Natural killer cell treated with Interleukin-12 subunit alpha and Interleukin-12 subunit beta and Interleukin-15 and Interleukin-18, amount 100 ng/mL, for 72 hours (primary cell): Measurements from ENCODE around the gene KCND1. TPM values are rescaled to one million over a fixed set of nuclear protein-coding genes. Genes with fewer than 3 reads are reported as not detected.

Experiments used
- ATAC-seq, 2 donors: fragments of 150-1000 bp; cut with Tn5 transposase in 1 of 2; sonication (Bioruptor Pico), chemical (Tn5 transposase) in 1 of 2; 2 replicates each; pipeline ENCODE4 v1.10.0; 2021
- DNase-seq: peaks from one replicate; pipeline ENCODE4 v3.0.0; 2022; ENCODE audit warnings: low spot score
- H3K27ac Mint-ChIP-seq, 2 donors: 1 replicate in 1 of 2; 2 replicates in 1 of 2; pipeline ENCODE4 v1.8.0; 2022; ENCODE audit warnings: mixed read lengths in 2 of 2, mild to moderate bottlenecking in 1 of 2, moderate library complexity in 1 of 2
- H3K27me3 Mint-ChIP-seq, 2 donors: 1 replicate in 1 of 2; 2 replicates in 1 of 2; pipeline ENCODE4 v1.8.0; 2022; ENCODE audit warnings: mixed read lengths in 2 of 2
- H3K36me3 Mint-ChIP-seq: one replicate; pipeline ENCODE4 v1.8.0; 2022; ENCODE audit warnings: mixed read lengths
- H3K4me1 Mint-ChIP-seq, 2 donors: 1 replicate in 1 of 2; 2 replicates in 1 of 2; pipeline ENCODE4 v1.8.0; 2022; ENCODE audit warnings: low read depth in 2 of 2, mixed read lengths in 2 of 2, mild to moderate bottlenecking in 1 of 2
- H3K4me3 Mint-ChIP-seq: one replicate; pipeline ENCODE4 v1.8.0; 2022; ENCODE audit warnings: mixed read lengths
- H3K9me3 Mint-ChIP-seq: 2 replicates; pipeline ENCODE4 v1.8.0; 2022; ENCODE audit warnings: mixed read lengths
- total RNA-seq, 2 donors: library from RNA; stranded (reverse); gene quantifications; one replicate each; pipeline ENCODE4 v1.2.3, GENCODE V29; 2022

The KCND1 gene
- total RNA-seq, 2 donors from 2014 or later: 3.3 to 6.2 TPM

DNA sequence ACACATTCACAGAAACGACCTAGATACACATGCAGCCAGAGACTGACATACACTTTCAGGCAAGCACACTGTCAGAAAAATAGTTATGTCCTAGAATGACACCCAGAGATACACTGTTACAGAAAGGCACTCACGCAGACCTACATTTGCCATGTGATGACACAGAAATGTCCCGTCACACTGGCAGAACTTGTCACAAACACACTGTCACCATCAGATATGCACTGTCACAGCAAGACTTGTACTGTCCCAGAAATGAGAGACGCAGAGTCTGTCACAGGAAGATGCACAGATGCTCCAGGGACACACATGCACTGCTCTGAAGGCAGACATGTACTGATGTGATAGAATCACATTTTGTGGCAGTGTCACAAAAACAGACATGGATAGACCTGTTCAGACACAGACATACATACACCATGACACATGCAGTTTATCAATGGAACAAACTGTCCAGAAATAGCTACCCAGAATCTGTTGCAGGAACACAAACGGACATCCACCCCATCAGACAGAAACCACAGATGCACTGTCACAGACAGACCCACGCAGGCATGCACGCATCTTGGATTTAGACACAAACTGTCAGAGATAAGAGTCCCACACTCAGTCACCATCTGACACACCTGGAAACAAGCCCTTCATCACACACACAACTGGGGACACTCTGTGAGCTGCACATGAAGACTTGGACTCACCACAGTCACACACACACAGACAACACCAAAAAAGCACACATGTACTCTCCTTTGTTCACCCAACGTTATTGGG, 51.5 kb downstream of the KCND1 start:
- peaks cover 29 to 55% of the 10 kb centered on the region in 2 donors for H3K4me1 Mint-ChIP-seq
- H3K36me3 Mint-ChIP-seq: peaks cover 20% of the 10 kb centered on the region
- peak overlapping the region; percentile 86 to 93 for H3K27ac Mint-ChIP-seq
- H3K4me3 Mint-ChIP-seq: peak overlapping the region; percentile 100
- no peaks in the 10 kb centered on the region for H3K27me3 Mint-ChIP-seq
- DNase-seq (no peak), ATAC-seq (peak in 1 of 2 donors; percentile 42)
- no peaks in the 10 kb centered on the region for H3K9me3 Mint-ChIP-seq

DNA sequence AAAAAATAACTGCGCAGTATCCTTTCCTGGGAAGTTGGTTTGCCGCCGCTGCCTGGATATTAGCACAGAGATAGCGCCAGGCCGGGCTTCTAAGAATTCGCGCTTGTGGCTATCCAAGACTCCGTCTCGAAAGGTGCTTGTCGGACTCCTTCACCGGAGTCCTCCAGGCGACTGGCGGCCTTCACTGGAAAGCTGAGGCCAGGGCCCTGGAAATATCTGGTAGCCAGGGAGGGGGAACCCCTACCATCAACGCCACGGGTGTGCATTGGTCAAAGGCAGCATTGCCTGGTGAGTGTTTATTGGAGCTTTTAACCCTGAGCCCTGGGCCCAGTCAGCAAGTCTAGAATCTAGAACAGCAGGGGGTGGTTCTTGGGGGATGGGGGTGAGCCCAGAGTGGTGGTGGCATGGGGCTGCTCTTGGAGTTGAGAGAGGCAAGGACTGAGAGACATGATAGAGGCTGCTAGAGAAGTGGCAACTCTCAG, 52.2 kb downstream of the KCND1 start:
- ATAC-seq: peak; percentile 28 to 29
- Mint-ChIP-seq H3K36me3 (peaks cover 25% of the 10 kb centered on the region), H3K27me3 (no peaks in the 10 kb centered on the region), H3K9me3 (no peaks in the 10 kb centered on the region), H3K4me3 (peak overlapping the region; percentile 100), H3K27ac (peak overlapping the region; percentile 86 to 93), H3K4me1 (peaks cover 33 to 59% of the 10 kb centered on the region in 2 donors)
- DNase-seq: no peak

DNA sequence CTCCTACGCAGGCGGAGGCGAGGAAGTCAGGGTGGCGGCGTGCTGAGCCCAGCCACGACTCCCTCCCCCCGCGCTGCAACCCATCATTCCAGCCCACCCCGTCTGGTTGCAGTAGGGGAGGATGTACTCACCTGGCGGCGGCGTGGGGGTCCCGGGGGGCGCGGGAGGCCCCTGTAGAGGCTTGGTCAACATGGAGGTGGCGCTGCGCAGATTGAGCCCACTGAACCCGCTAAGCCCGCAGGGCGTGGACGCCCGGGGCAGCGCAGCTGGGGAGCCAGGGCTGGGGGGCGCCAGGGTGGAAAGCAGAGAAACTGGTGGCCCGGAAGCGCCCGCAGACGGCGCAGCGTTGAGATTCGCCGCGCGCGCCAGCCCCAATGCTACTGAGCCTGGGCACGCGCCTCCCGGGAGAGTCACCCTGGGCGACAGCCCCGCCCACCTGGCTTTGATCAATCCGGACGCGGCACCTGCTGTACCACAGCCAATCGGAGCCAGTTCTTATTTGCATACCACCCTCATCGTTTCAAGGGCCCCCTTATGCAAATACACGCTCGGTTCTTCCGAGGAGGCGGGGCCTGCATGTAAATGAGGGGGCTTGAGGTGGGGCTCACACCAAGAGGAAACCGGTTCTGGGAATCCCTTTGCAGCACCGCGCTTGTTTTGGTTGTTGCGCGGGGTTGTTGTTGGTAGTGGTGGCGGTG, 52.9 kb downstream of the KCND1 start, which contains the start of gene PIM2:
Gene PIM2, minus strand, starts transcription at position 382 of the 698 bp plus-strand sequence. Its CDS starts 190 bp downstream, at position 192.
- Mint-ChIP-seq H3K27ac (peak within 1 kb of the TSS; percentile 86 to 93), H3K27me3 (no peaks in the 10 kb centered on the region), H3K9me3 (no peaks in the 10 kb centered on the region), H3K4me1 (peaks cover 30 to 59% of the 10 kb centered on the region in 2 donors), H3K4me3 (peak within 1 kb of the TSS; percentile 100), H3K36me3 (peaks cover 22% of the 10 kb centered on the region)
- DNase-seq (peak; percentile 95), ATAC-seq (peak; percentile 89 to 91)

DNA sequence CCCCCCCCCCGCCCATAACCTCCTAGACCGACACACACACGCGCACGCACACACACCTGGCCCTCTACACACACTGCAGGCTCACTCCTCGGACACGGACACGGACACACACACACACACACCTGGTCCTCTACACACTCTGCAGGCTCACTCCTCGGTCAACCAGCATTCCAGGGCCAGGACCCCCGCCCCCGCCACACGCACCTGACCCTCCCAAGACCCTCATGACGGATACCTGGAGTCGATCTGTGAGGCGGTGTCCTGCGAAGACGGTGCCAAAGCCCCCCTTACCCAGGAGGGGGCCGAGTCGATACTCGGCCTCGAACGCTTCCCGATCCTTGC, 53.4 kb downstream of the KCND1 start:
- Mint-ChIP-seq H3K36me3 (peaks cover 22% of the 10 kb centered on the region), H3K9me3 (no peaks in the 10 kb centered on the region), H3K4me3 (peak overlapping the region; percentile 100), H3K4me1 (peaks cover 30 to 62% of the 10 kb centered on the region in 2 donors), H3K27me3 (no peaks in the 10 kb centered on the region), H3K27ac (peak overlapping the region; percentile 86 to 93)
- ATAC-seq: no peak
- no peak for DNase-seq

DNA sequence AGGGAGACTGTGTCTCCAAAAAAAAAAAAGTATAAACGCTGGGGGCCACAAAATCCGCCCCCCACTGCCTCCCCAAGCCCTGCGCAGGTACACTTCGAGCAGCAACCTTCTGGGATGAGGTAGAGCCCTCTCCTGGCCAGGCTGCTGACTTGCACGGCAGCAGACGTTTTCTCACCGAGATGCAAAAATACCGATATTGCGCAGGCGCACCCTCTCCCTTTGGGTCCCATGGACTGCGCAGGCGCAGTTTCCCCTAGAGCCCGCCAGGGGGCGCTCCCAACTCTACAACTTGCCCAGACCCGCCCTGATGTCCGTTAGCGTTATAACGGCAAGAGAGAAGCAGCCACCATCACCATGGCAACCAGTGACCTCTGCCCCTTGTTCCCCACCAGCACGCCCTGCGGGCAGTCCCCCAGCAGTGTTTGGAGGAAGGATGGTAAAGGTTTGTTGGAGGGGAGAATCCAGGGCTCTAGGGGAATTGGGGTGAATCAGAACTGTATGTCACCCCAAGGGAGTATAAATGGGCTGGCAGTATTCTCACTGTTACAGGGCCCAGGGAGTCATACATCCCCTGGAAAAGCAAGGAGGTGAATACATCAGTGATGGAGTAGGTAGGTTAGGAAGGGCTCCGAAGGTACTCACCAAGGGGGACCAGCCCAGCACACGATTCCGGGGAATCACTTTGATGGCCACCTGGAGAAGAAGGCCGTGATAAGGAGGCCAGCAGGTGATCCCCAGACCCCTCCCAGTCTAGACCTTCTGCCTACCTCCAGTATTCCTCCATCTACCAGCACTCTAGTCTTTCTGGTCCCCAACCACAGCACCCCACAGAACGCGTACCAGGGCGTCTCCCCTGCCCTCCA, 54.3 kb downstream of the KCND1 start:
- ATAC-seq: peak; percentile 61 to 70
- no peaks in the 10 kb centered on the region for H3K9me3 Mint-ChIP-seq
- peak overlapping the region; percentile 86 to 93 for H3K27ac Mint-ChIP-seq
- peaks cover 25% of the 10 kb centered on the region for H3K36me3 Mint-ChIP-seq
- DNase-seq: peak; percentile 92
- H3K4me3 Mint-ChIP-seq: peak overlapping the region; percentile 100
- peaks cover 33 to 62% of the 10 kb centered on the region in 2 donors for H3K4me1 Mint-ChIP-seq
- no peaks in the 10 kb centered on the region for H3K27me3 Mint-ChIP-seq

DNA sequence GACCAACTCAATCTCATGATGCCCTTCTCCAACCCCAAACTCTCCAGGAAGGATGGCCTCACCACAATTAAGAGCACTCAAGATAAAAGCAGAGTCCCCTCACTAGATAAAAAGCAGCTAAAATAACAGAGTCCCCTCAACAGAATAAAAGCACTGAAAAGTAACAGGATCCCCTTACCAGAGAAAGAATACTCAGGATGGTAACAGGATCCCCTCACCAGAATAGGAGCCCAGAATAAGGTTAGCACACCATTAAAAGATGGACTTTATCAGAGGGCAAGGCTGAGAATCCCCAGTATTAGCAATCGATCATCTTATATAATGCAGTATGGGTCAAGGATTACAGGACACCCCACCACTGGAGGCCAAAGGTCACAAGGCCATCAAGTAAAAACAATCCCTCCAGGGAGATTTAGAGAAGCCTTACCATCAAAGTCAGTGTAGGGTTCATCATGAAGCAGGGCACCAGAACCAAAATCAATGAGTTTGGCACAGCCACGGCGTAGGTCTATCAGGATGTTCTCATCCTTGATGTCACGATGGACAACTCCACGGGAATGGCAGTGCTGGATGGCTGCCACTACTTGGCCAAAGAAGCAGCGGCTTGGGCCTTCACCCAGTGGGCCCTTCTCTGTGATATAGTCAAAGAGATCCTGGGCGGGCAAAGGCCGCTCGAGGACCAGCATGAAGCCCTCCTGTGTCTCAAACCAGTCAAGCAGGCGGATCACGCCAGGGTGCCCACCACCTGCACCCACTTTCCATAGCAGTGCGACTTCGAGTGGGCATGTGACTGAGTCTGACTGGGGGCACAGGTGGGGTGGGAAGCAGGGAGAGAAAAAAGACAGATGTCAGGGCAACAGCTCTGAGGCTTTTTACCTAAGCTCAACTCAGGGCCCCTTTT, 56.8 kb downstream of the KCND1 start:
- Mint-ChIP-seq H3K27ac (peak overlapping the region; percentile 56 to 87), H3K9me3 (no peaks in the 10 kb centered on the region), H3K27me3 (peaks cover 0 to 7% of the 10 kb centered on the region in 2 donors), H3K4me3 (peak overlapping the region; percentile 100), H3K4me1 (peaks cover 44 to 66% of the 10 kb centered on the region in 2 donors), H3K36me3 (peaks cover 32% of the 10 kb centered on the region)
- DNase-seq (no peak), ATAC-seq (no peak)

DNA sequence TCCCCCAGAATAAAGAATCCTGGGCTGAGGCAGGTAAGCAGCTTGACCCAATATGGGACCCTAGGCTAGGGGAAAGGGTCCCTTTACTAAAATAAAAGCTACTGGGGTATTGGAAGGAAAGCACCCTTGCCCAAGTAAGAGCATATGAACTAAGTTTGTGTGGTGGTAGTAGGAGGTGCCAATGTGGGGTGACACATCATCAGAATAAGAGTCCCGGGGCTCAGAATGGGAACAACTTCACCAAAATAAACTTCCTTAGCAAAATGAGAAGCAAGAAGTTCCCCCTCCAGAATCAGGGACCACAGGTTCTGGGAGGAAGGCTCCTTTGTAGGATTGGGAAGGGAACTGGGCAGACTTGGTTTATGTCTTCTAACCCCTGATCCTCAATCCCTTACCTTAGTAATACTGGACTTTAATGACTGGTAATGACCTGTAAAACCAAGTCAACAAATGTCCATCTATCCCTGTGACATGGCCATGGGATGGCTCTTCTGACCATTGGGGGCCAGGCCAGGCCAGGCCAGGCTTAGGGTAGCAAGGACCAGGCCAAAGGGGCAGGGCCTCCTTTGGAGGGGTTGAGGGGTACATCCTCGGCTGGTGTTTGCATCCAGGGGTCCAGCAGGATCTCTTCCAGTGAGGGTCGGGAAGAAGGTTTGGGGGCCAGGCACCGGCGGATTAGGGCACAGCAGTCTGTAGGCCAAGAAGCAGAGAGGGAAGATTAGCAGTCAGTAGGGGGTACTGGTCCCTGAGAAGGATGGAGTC, 57.9 kb downstream of the KCND1 start:
- ATAC-seq: no peak
- peaks cover 38 to 59% of the 10 kb centered on the region in 2 donors for H3K4me1 Mint-ChIP-seq

DNA sequence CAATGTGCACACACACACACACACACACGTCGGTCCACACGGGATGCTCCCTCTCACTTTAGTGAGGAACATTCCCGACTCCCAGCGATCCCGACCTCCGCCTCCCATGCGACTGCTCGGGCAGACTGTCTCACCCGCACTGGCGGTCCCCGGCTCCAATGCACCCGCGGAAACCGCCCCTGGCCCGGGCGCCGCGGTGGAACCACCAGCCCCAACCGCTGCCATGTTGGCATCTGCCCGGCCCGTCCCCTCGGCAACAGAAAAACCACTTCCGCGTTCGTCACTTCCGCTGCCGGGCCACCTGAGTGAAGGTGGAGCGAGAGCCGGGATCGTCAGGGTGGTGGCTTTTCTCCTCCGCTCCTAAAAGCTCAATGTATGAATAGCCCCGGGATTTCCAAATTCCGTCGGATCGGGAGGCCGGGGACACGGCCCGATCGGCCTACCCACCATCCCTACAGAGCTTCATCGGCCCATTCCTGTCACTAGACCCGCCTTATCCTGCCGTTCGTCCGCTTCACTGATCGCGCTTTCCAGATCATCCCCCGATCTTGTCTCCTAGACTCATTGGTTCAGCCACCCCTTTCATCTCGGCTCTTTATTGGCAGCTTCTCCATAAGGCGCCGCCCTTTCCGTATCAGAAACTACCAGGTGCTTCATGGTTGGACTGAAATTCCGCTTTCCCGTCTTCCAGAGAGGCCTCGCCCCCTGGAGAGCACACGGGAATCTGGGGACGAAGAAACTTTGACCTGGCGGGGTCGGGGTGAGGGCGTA, 60.0 kb downstream of the KCND1 start, which contains the start of gene SLC35A2:
Gene SLC35A2, minus strand, starts transcription at position 235 of the 771 bp plus-strand sequence. Its CDS starts 10 bp downstream, at position 225.
- DNase-seq (peak; percentile 85), ATAC-seq (peak; percentile 87)
- Mint-ChIP-seq H3K4me1 (peaks cover 38 to 54% of the 10 kb centered on the region in 2 donors), H3K27ac (peak within 1 kb of the TSS; percentile 87 to 92), H3K9me3 (no peaks in the 10 kb centered on the region), H3K4me3 (peak within 1 kb of the TSS; percentile 100), H3K36me3 (peaks cover 18% of the 10 kb centered on the region), H3K27me3 (peaks cover 0 to 10% of the 10 kb centered on the region in 2 donors)

More for the DNA sequence above, 57.9 kb downstream of the KCND1 start:
- Mint-ChIP-seq H3K27ac (peak overlapping the region; percentile 56 to 87), H3K4me3 (peak overlapping the region; percentile 100), H3K36me3 (peaks cover 32% of the 10 kb centered on the region), H3K27me3 (peaks cover 0 to 7% of the 10 kb centered on the region in 2 donors), H3K9me3 (no peaks in the 10 kb centered on the region)
- DNase-seq: no peak

Other genes starting within 250 kb of the KCND1 start
- not detected for gene GLOD5, start 210.1 kb downstream of the KCND1 start, total RNA-seq
- gene GATA1, start 185.3 kb downstream of the KCND1 start, total RNA-seq: under 1 TPM in 1 of 2 donors, not detected in 1; 0.73 TPM
- 10 to 100 TPM; 66.0 to 71.5 TPM for gene HDAC6, start 169.8 kb downstream of the KCND1 start, total RNA-seq
- gene ERAS, start 145.3 kb downstream of the KCND1 start, total RNA-seq: not detected
- under 1 TPM; 0.42 to 0.55 TPM for gene PCSK1N, start 136.2 kb downstream of the KCND1 start, total RNA-seq
- gene TIMM17B, start 74.1 kb downstream of the KCND1 start, total RNA-seq: 10 to 100 TPM; 64.0 to 64.6 TPM
- 10 to 100 TPM; 75.3 to 80.8 TPM for gene PQBP1, start 73.9 kb downstream of the KCND1 start, total RNA-seq
- 10 to 100 TPM; 25.5 to 26.9 TPM for gene SLC35A2, start 60.2 kb downstream of the KCND1 start, total RNA-seq
- 100 to 1,000 TPM; 291 to 478 TPM for gene PIM2, start 52.8 kb downstream of the KCND1 start, total RNA-seq
- 10 to 100 TPM; 75.8 to 79.9 TPM for gene OTUD5, start 14.2 kb downstream of the KCND1 start, total RNA-seq
- 100 to 1,000 TPM in 1 of 2 donors, 10 to 100 TPM in 1; 97.8 to 143 TPM for gene GRIPAP1, start 30.4 kb upstream of the KCND1 start, total RNA-seq
- gene TFE3, start 71.5 kb upstream of the KCND1 start, total RNA-seq: 10 to 100 TPM; 38.6 to 45.6 TPM
- gene CCDC120, start 87.2 kb upstream of the KCND1 start, total RNA-seq: 1 to 10 TPM; 5.3 to 9.0 TPM
- gene PRAF2, start 102.2 kb upstream of the KCND1 start, total RNA-seq: 10 to 100 TPM; 16.4 to 19.5 TPM
- gene WDR45, start 108.0 kb upstream of the KCND1 start, total RNA-seq: 10 to 100 TPM; 48.1 to 62.3 TPM
- gene GPKOW, start 151.9 kb upstream of the KCND1 start, total RNA-seq: 10 to 100 TPM; 19.1 to 27.7 TPM
- 1 to 10 TPM; 1.2 to 1.3 TPM for gene MAGIX, start 190.9 kb upstream of the KCND1 start, total RNA-seq
- gene PLP2, start 200.1 kb upstream of the KCND1 start, total RNA-seq: 10 to 100 TPM; 50.6 to 54.0 TPM
- gene PRICKLE3, start 214.5 kb upstream of the KCND1 start, total RNA-seq: 10 to 100 TPM; 13.1 to 16.0 TPM
- 1 to 10 TPM in 1 of 2 donors, under 1 TPM in 1; 0.84 to 1.7 TPM for gene SYP, start 228.3 kb upstream of the KCND1 start, total RNA-seq